ENCODE results near the gene CPLX3.

- no peak for TF ChIP-seq POLR2A (IDR thresholded peaks at IDR 0.05)
- TF ChIP-seq, protein P1, sequence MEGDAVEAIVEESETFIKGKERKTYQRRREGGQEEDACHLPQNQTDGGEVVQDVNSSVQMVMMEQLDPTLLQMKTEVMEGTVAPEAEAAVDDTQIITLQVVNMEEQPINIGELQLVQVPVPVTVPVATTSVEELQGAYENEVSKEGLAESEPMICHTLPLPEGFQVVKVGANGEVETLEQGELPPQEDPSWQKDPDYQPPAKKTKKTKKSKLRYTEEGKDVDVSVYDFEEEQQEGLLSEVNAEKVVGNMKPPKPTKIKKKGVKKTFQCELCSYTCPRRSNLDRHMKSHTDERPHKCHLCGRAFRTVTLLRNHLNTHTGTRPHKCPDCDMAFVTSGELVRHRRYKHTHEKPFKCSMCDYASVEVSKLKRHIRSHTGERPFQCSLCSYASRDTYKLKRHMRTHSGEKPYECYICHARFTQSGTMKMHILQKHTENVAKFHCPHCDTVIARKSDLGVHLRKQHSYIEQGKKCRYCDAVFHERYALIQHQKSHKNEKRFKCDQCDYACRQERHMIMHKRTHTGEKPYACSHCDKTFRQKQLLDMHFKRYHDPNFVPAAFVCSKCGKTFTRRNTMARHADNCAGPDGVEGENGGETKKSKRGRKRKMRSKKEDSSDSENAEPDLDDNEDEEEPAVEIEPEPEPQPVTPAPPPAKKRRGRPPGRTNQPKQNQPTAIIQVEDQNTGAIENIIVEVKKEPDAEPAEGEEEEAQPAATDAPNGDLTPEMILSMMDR (IDR thresholded peaks at IDR 0.05), result no peak
Observed at GRCh38 chr15:74821790-74822158, 4.7 kb upstream of the CPLX3 start.
